Measurements from ENCODE around the gene CDC5L. TPM values are rescaled to one million over a fixed set of nuclear protein-coding genes. Genes with fewer than 3 reads are reported as not detected.

The CDC5L gene
- total and polyA plus RNA-seq, 2 of the 13 experiments (the other 11 are each of a cell fraction or from before 2014, with no cell fraction given) = 11.0 to 34.2 TPM

GRCh38 chr6:44464527-44465310 lies 77.2 kb downstream of the CDC5L start (continued):
- TF ChIP-seq ZNF607 (CRISPR knock-in tag; IDR thresholded peaks at IDR 0.05; ENCODE audit: borderline replicate concordance) = 0 out of 2 replicates have a peak, but pooled peaks have one; percentile 40
- no peak for TF ChIP-seq NAIF1 (CRISPR knock-in tag; IDR thresholded peaks at IDR 0.05; ENCODE audit: borderline replicate concordance)
- peak; percentile 27; the same call in 1 of the 2 replicates for TF ChIP-seq FOSL2 (CRISPR knock-in tag; IDR thresholded peaks at IDR 0.05)
- TF ChIP-seq ZSCAN20 (CRISPR knock-in tag; IDR thresholded peaks at IDR 0.05; ENCODE audit: borderline replicate concordance) = no peak
- 0 out of 4 replicates have a peak, but pooled peaks of 1 of the 2 experiments have one; percentile 24 for TF ChIP-seq EP300 (IDR thresholded peaks at IDR 0.05; ENCODE audit: low read depth in 2 of 2, low read length in 2 of 2)
- TF ChIP-seq EP300 (CRISPR knock-in tag; IDR thresholded peaks at IDR 0.05; ENCODE audit: borderline replicate concordance) = no peak
- no peak for TF ChIP-seq MEIS2 (CRISPR knock-in tag; IDR thresholded peaks at IDR 0.05)
- TF ChIP-seq ZNF407 (CRISPR knock-in tag; IDR thresholded peaks at IDR 0.05; ENCODE audit: not compliant biosample characterization) = no peak
- TF ChIP-seq CHD4 (IDR thresholded peaks at IDR 0.05; ENCODE audit: borderline replicate concordance, low read length) = no peak
- TF ChIP-seq, protein P1, sequence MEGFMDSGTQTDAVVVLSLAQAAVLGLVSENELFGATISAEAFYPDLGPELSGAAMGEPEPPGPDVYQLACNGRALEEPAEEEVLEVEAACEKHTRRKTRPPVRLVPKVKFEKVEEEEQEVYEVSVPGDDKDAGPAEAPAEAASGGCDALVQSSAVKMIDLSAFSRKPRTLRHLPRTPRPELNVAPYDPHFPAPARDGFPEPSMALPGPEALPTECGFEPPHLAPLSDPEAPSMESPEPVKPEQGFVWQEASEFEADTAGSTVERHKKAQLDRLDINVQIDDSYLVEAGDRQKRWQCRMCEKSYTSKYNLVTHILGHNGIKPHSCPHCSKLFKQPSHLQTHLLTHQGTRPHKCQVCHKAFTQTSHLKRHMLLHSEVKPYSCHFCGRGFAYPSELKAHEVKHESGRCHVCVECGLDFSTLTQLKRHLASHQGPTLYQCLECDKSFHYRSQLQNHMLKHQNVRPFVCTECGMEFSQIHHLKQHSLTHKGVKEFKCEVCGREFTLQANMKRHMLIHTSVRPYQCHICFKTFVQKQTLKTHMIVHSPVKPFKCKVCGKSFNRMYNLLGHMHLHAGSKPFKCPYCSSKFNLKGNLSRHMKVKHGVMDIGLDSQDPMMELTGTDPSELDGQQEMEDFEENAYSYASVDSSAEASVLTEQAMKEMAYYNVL (CRISPR knock-in tag; IDR thresholded peaks at IDR 0.05; ENCODE audit: borderline replicate concordance) = no peak
- TF ChIP-seq, protein P2, sequence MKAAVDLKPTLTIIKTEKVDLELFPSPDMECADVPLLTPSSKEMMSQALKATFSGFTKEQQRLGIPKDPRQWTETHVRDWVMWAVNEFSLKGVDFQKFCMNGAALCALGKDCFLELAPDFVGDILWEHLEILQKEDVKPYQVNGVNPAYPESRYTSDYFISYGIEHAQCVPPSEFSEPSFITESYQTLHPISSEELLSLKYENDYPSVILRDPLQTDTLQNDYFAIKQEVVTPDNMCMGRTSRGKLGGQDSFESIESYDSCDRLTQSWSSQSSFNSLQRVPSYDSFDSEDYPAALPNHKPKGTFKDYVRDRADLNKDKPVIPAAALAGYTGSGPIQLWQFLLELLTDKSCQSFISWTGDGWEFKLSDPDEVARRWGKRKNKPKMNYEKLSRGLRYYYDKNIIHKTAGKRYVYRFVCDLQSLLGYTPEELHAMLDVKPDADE (CRISPR knock-in tag; IDR thresholded peaks at IDR 0.05) = no peak
- TF ChIP-seq ZNF770 (CRISPR knock-in tag; IDR thresholded peaks at IDR 0.05) = no peak
- TF ChIP-seq FOXA3 (CRISPR knock-in tag; IDR thresholded peaks at IDR 0.05) = peak; percentile 21; the same call in 1 of the 2 replicates
- TF ChIP-seq SP5 (CRISPR knock-in tag; IDR thresholded peaks at IDR 0.05; ENCODE audit: borderline replicate concordance, low read depth) = peak; percentile 19; the same call in 1 of the 2 replicates
